ENCODE measurements around the gene ZNF24. TPM values are rescaled to one million over a fixed set of nuclear protein-coding genes. Genes with fewer than 3 reads are reported as not detected.
A peak's percentile ranks its signal among the peaks of the same experiment; 100 is the strongest.

The ZNF24 gene
- total RNA-seq, 4 donors from 2014 or later: 39.5 to 67.1 (median 43.4) TPM

DNA sequence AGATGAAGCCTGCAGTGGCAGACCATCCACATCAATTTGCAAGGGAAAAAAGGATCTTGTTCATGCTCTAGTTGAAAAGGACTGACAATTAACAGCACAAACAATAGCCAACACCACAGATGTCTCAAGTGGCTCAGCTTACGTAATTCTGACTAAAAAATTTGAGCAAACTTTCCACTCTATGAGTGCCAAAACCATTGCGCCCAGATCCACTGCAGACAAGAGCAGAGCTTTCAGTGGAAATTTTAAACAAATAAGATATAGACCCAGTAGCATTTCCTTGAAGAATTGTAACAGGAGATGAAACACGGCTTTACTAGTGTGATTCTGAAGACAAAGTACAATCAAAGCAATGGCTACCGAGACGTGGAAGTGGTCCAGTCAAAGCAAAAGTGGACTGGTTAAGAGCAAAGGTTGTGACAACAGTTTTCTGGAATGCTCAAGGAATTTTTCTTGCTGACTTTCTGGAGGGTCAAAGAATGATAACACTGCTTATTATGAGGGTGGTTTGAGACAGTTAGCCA is 44.9 kb upstream of the ZNF24 start:
- ATAC-seq: peak; percentile 75
- H3K27ac ChIP-seq: peak overlapping the region in 2 of 4 donors; percentile 9 to 38
- H3K4me1 ChIP-seq: peaks cover 0 to 4% (median 0%) of the 10 kb centered on the region in 3 donors
- 27 to 29% methylated on average over 3 to 5 of the region's 5 CpGs for WGBS, 2 donors (ENCODE audit: low coverage in 1 of 2)
- H3K4me3 ChIP-seq: no peak overlapping the region
- H3K36me3 ChIP-seq: no peaks in the 10 kb centered on the region
- peaks cover 0 to 5% (median 0%) of the 10 kb centered on the region in 3 donors for H3K9me3 ChIP-seq
- no peaks in the 10 kb centered on the region for H3K27me3 ChIP-seq
- no peak for TF ChIP-seq POLR2A (IDR thresholded peaks at IDR 0.05)
- no peak for TF ChIP-seq EP300 (IDR thresholded peaks at IDR 0.05)

DNA sequence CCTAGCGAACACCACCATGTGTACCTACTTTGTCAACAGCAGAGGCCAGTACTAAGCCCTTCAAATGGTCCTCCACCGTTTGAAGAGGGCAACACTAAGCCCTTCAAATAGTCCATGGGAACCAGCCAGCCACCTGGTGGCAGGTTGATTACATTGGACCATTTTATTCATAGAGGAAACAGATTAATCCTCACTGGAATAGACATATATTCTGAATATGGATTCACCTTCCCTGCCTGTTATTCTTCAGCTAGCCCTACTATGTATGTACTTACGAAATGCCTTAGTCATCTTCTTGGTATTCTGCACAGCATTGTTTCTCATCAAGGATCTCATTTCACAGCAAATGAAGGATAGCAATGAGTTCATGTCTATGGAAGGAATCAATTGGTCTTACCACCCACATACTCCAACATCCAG is 42.9 kb upstream of the ZNF24 start:
- peaks cover 0 to 2% (median 0%) of the 10 kb centered on the region in 3 donors for H3K9me3 ChIP-seq
- no peak overlapping the region for H3K4me3 ChIP-seq
- TF ChIP-seq POLR2AphosphoS5 (IDR thresholded peaks at IDR 0.05): no peak
- TF ChIP-seq, protein P1, sequence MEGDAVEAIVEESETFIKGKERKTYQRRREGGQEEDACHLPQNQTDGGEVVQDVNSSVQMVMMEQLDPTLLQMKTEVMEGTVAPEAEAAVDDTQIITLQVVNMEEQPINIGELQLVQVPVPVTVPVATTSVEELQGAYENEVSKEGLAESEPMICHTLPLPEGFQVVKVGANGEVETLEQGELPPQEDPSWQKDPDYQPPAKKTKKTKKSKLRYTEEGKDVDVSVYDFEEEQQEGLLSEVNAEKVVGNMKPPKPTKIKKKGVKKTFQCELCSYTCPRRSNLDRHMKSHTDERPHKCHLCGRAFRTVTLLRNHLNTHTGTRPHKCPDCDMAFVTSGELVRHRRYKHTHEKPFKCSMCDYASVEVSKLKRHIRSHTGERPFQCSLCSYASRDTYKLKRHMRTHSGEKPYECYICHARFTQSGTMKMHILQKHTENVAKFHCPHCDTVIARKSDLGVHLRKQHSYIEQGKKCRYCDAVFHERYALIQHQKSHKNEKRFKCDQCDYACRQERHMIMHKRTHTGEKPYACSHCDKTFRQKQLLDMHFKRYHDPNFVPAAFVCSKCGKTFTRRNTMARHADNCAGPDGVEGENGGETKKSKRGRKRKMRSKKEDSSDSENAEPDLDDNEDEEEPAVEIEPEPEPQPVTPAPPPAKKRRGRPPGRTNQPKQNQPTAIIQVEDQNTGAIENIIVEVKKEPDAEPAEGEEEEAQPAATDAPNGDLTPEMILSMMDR (IDR thresholded peaks at IDR 0.05): no peak
- no peak for TF ChIP-seq EP300 (IDR thresholded peaks at IDR 0.05)
- TF ChIP-seq POLR2A (IDR thresholded peaks at IDR 0.05): no peak
- H3K27ac ChIP-seq: no peak overlapping the region
- 20 to 42% methylated on average over 1 to 2 of the region's 3 CpGs for WGBS, 2 donors (ENCODE audit: low coverage in 1 of 2)
- no peaks in the 10 kb centered on the region for H3K36me3 ChIP-seq
- ATAC-seq: no peak
- H3K4me1 ChIP-seq: peaks cover 0 to 4% (median 0%) of the 10 kb centered on the region in 3 donors
- H3K27me3 ChIP-seq: no peaks in the 10 kb centered on the region

DNA sequence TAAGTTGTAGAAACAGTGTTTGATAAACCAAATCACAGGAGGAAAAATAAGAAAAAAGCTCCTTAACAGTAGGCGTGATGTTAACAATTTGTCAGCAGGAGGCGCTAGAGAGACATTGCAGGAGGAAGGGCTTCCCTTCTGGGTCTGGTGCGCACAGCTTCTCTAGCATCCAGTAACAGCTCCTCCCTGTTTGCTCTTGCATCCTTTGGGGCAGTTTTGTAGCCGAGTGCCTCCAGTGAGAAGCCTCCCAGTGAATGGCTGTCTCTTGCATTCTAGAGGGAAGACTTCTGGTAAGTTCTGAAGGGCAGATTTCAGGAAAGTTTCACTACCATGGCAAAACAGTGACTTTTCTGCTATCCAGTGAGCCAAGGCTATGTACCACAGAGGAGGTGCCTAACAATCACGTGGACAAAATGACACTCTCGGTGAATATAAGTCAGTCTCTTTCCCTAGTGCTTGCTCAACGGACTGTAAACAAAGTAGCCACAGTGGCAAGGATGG is 42.4 kb upstream of the ZNF24 start:
- Histone ChIP-seq H3K4me3 (no peak overlapping the region), H3K36me3 (no peaks in the 10 kb centered on the region), H3K4me1 (peaks cover 0 to 4% (median 0%) of the 10 kb centered on the region in 3 donors), H3K9me3 (peaks cover 0 to 5% (median 0%) of the 10 kb centered on the region in 3 donors), H3K27me3 (no peaks in the 10 kb centered on the region), H3K27ac (no peak overlapping the region)
- no peak for TF ChIP-seq POLR2AphosphoS5 (IDR thresholded peaks at IDR 0.05)
- no peak for TF ChIP-seq POLR2A (IDR thresholded peaks at IDR 0.05)
- TF ChIP-seq EP300 (IDR thresholded peaks at IDR 0.05): no peak
- TF ChIP-seq, protein P1 (IDR thresholded peaks at IDR 0.05): peak; percentile 77 to 85 (median 81)
- WGBS, 2 donors (ENCODE audit: low coverage in 1 of 2): 8 to 23% methylated on average over 5 of the region's 7 CpGs
- peak; percentile 74 for ATAC-seq

DNA sequence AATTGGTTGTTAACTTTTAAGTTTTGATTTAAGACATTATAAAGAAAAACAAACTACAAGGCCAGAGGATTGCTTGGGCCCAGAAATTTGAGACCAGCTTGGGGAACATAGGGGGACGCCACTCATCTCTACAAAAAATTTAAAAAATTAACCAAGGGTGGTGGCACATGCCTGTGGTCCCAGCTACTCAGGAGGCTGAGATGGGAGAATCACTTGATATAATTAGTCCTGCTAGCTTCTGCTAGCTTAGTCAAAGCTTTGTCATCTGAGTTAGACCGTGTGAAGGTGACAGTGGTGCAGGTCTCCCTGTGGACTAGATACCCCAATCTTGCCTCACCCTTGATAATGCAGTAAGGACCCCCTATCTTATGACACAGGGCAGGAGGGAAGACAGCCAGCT is 38.9 kb upstream of the ZNF24 start:
- Histone ChIP-seq H3K36me3 (no peaks in the 10 kb centered on the region), H3K9me3 (peaks cover 0 to 5% (median 0%) of the 10 kb centered on the region in 3 donors), H3K4me1 (peaks cover 0 to 4% (median 0%) of the 10 kb centered on the region in 3 donors), H3K27me3 (no peaks in the 10 kb centered on the region), H3K27ac (no peak overlapping the region), H3K4me3 (no peak overlapping the region)
- WGBS, 2 donors (ENCODE audit: low coverage in 1 of 2): 93% methylated on average over 1 of the region's 2 CpGs; no CpG with 5 or more reads in 1 of the 2 donors
- TF ChIP-seq, protein P1 (IDR thresholded peaks at IDR 0.05): no peak
- TF ChIP-seq EP300 (IDR thresholded peaks at IDR 0.05) (no peak), POLR2A (IDR thresholded peaks at IDR 0.05) (no peak), POLR2AphosphoS5 (IDR thresholded peaks at IDR 0.05) (no peak)
- no peak for ATAC-seq

DNA sequence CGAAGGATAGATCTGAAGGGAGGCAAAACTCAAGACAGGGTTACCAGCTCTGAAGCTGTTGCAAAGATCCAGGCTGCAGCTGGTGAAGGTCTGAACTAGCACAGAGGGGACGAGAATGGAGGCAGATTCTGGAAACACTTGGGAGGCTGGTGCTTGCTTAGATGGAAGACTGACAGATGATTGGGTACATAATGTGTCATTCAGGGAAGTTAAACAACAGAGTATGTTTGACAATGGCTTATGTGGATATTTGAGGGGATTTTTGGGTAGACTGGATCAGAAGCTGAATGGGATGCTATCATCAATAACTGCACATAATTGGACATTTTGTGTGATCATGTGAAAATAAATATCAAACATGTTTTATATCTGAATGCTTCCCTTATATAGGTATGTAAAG is 35.2 kb upstream of the ZNF24 start:
- H3K4me1 ChIP-seq: peaks cover 0 to 13% (median 3%) of the 10 kb centered on the region in 3 donors
- H3K9me3 ChIP-seq: peaks cover 0 to 5% (median 0%) of the 10 kb centered on the region in 3 donors
- no peaks in the 10 kb centered on the region for H3K27me3 ChIP-seq
- TF ChIP-seq EP300 (IDR thresholded peaks at IDR 0.05) (no peak), POLR2A (IDR thresholded peaks at IDR 0.05) (no peak), POLR2AphosphoS5 (IDR thresholded peaks at IDR 0.05) (no peak)
- TF ChIP-seq, protein P1 (IDR thresholded peaks at IDR 0.05): no peak
- ATAC-seq: no peak
- no peaks in the 10 kb centered on the region for H3K36me3 ChIP-seq
- no peak overlapping the region for H3K27ac ChIP-seq
- WGBS, 2 donors (ENCODE audit: low coverage in 1 of 2): 73 to 100% methylated on average over 1 to 2 of the region's 2 CpGs
- no peak overlapping the region for H3K4me3 ChIP-seq
